NK-92 (cell line): ENCODE measurements around the gene NEK1.
"Not testable (repeated sequence)": the region's sequence is repeated elsewhere in the genome, so short reads cannot be mapped to it uniquely, and the experiment has no call there.

Source experiments
- DNase-seq: peaks from one replicate; lab custom pipeline; 2025; ENCODE audit not compliant: unreplicated experiment; lab: John Stamatoyannopoulos, UW

NEK1 gene

GRCh38 chr4:169628579-169628978, 16.2 kb upstream of the NEK1 start:
- DNase-seq: no peak

DNA sequence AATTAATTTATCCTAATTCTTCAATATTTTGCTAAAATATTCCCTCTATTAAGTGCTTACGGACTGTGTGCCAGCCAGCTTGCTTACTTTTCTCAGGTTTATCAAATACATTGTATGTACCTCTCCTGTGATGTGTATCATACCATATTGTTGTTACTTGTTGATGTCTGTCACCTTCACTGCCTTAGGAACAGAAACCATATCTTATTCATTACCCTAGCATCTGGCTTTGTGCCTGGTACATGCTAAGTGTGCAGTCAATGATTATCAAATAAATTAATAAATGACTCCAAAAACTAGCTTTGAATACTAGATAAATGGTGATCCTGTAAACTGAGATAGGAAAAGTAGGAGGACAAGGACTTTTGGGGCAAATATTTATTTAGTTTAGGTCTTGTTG, 14.9 kb upstream of the NEK1 start:
- DNase-seq: no peak

DNA sequence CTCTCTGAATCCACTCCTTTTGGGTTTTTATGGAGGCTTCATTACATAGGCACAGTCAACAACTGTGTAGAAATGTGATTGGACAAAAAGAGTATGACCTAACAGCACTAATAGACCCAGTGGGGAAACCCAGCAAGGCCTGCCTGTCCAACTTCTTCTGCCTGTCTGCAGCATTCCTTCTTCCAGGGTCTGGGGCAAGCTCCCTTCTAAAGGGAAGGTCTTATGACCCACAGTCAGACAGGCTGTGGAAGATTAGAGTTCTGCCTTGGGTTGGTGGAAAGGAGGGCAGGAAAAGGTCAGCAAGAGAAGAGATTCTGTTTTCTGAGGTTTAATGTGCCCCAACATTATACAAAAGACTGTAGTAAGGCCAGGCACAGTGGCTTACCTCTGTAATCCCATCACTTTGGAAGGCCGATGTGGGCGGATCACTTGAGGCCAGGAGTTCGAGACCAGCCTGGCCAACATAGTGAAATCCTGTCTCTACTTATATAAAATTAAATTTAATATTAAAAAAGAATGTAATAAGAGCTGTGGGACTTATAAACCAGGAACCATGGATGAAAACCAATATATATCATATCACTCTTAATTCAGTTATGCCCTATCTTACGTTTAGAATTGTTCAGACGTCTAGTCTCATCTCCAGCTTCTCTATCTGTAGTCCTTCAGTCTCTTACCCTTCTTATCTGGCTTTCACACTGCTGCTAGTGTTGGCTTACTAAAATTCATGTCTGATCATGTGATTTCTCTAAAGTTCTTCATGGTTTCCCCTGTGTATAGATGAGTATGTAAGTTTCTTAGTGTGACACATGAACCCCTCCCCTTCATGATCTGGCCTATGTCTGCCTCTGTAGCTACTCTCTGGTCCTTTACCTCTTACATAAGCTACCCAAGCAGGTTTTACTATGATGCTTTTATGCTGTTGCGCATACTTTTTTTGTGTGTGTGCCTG, 14.2 kb upstream of the NEK1 start:
- DNase-seq: no peak

DNA sequence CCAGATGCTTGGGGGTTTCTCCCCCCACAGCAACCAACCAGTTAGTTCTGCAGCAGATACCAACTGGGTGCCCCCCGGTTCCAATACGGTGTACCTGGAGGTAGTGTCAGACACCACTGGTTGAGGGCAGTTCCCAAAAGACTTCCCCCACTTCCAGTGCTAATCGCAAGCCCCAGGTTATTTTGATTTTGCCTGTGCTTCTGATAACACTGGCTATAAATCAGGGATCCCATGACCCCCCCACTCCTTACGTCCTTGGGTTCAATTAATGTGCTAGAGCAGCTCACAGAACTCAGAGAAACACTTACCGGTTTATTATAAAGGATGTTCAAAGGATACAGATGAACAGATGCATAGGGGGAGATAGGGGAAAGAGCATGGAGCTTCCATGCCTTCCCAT, 13.5 kb upstream of the NEK1 start:
- DNase-seq: no peak

GRCh38 chr4:169624012-169624411, 11.6 kb upstream of the NEK1 start:
- DNase-seq: not testable (repeated sequence)

GRCh38 chr4:169622566-169622965, 10.2 kb upstream of the NEK1 start:
- DNase-seq: no peak

- no peak for DNase-seq
Observed at GRCh38 chr4:169621731-169622492, 9.5 kb upstream of the NEK1 start.

DNA sequence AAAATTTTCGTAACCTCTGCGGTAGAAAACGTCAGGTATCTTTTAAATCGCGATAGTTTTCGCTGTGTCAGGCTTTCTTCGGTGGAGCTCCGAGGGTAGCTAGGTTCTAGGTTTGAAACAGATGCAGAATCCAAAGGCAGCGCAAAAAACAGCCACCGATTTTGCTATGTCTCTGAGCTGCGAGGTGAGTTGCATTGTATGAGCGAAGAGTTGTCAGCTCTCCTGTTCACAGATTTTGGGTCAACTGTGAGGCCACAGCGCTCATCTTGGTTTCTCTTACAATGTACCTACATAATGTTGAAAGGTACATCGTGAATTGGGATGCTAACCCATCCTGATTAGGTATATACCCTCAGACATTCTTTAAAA, 8.5 kb upstream of the NEK1 start:
- no peak for DNase-seq

DNA sequence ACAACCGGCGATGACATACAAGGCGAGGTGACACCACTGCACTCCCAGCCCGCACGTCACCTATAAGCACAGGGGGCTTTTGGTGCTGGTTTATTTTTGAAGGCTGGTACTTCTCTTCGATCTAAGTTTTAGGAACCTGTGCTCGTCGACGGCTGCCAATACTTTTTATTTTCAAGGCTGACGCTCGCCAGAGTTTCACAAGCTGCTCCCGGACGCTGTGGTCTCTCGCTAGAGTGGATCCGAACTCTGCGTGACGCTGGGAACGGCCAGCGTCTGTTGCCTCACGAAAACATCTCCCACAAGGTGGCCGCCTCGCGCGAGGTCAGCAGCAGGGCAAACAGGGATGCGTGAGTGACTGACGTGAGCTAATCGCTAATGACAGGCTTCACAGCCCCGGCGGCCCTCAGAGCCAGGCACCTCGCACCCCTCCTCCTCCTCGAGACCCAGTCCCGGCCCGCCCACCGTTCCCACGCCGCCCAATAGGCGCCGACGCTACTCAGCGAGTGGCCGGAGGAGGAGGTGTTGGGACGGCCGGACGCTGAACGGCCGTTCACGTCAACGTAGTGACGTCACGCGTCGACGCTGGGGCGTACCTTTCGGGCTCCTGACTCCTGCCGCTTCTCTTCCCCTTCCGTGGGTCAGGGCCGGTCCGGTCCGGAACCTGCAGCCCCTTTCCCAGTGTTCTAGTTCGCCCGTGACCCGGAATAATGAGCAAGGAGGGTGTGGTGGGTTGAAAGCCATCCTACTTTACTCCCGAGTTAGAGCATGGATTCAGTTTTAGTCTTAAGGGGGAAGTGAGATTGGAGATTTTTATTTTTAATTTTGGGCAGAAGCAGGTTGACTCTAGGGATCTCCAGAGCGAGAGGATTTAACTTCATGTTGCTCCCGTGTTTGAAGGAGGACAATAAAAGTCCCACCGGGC, 7.8 kb upstream of the NEK1 start, which contains the start of gene CLCN3:
Gene CLCN3 (plus strand): TSS at position 621 of the 922 bp plus-strand sequence. CDS start 15,351 bp downstream, outside the sequence.
- peak; percentile 8 for DNase-seq

DNA sequence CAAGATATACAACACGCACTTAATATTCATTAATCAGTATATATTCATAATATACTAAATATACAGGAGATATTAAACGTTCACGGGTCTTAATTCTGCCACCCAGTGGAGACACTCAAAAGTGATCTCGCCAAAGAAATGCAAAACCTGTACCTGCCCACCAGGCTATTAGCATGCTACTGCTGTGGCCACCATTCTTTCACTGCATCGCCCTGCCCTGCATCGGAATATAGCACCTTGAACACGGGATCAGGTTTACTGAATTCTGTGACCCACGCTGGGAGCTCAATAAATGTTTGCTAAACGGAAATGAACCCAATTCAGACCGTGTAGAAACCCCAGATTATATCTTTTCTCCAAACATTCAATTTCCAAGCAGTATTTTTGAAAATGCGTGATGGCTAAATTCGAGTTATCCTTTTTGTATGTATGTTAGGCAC, 7.2 kb upstream of the NEK1 start:
- no peak for DNase-seq

DNA sequence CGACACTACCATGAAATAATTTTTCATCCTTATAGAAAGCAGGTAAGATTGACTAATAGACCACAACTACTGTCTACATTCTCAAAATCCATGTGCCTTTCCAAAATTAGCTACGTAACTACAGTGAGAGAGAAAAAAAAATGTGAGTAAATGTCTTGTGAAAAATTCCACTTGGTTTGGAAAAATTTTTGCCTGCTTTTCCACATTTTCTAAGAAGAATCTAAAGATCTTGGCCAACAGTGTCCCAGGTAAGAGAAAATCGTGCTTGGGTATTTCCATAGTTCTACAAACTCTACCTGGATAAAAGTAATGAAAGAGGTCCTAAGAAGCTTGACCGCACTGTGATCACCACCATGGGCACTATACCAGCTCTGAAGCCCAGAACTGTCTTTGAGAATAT, 6.6 kb upstream of the NEK1 start:
- no peak for DNase-seq

DNA sequence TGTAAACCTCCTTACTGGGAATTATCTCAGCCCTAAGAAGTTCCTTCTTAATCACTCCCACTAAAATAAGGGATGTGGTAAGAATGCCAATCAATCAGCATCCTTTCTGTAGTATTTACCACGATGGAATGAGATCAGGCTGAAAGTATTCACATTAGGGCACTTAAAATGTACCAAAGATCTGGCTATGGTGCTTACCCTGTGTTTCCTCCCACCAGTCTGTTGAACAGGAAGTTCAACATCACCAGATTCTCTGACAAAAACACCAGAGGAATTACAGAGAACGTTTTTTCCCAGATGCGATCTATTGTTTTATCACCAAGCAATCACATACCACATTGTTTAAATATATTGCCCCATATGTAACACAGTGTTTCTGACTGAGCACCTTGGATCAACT, 5.9 kb upstream of the NEK1 start:
- DNase-seq: no peak

DNA sequence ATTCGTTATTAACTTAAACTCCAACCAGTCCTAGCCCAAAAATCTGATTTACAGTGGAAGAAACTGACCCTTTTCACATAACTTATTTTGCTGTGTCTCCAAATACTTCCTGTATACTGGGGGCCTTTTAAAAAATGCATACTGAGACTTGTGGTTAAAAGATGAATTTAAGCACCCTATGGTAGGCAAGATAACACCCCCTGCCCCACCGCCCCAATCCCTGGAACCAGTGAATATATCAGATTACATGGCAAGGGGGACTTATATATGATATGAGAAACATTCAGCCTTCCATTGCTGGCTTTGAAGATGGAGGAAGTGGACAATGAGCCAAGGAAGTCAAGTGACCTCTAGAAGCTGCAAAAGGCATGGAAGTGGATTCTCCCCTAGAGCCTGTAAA, 4.9 kb upstream of the NEK1 start:
- no peak for DNase-seq

DNA sequence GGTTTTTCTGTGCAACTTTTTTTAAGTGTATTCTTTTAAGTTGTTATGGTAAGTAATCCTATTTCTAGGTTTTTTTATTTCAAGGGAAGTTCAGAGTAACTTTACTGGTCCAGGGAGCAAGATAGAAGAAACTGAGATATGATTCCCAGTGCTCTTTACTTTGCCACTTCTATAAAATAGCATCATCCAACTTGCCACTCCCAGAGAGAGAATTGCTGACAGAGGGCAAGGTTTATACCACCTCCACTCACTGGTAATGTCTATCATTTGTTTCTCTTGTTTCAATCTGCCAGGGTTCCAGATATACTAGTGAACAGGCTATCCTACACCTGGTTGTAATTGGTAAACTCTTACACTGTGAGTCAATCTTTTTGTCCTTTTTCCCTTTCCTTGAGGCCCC, 4.5 kb upstream of the NEK1 start:
- no peak for DNase-seq

DNA sequence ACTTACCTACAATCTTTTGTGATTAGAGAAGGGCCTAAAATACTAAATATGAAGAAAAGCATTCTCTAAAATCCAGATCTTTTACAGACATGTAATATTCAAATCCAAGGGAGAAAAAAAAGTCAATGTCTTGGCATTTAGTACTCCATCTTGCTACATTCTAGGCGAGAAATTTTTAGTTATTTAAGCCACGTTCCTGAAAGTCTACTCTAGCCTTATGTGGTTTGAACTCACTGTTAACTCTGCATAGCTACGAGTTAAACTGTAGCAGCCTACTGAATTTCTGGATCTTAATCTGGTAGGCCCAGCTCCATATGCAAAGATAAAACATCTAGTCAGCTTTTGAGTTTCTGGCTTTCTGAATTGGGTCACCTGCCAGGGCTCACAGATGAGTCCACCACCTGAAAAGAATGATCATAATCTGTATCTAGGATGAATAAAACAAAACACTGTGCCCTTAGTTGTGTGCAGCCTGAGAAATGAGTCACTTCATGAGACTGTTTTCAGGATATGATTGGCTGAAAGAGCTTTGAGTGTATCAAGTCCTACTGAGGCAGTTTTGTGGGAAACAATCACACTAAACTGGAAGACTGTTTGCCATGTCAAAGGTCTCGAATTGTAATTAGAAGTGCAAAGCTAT, 3.2 kb upstream of the NEK1 start:
- DNase-seq: no peak

- no peak for DNase-seq
Observed at GRCh38 chr4:169612871-169613859, 782 bp upstream of the NEK1 start.

DNA sequence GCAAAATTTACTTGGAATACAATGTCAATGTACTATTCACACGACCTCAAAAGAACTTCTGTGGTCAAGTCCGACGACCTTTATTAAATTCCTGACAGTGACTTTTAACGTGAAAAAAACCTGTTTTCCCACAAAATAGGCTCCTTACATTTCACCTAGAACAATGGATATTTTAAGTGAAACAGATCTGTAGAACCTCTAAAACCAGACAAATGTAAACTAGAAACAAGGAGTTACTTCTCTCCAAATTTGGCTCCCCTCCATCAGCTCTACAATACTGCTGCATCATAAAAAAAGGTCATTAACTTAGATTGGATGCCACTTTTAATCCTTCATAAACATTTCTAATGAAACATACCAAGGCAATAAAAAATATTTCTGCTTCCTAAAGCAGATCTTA, 1.2 kb downstream of the NEK1 start:
- no peak for DNase-seq

DNA sequence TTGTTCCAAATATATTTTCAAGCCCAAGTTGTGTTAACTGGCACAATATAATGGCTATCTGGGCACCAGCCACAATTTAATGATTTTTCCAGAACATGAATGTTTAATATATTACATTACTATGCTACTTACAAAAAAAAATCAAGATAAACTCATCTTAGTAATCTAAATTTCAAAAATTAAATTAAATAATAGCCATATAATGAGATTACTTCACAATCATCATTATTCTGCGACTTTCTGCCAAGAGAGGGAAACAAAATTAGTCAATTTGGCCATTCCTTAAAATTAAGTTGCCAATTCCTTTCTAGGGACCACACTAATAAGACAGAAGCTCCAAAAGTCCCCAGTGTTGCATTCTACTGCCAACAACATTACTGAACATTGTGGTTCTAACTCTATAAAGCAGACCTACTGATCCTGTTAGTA, 7.5 kb downstream of the NEK1 start:
- no peak for DNase-seq
